Thyroid gland (tissue), 4 donors: ENCODE data around the gene PLN.

Experiments used
- POLR2A ChIP-seq, 2 donors: fragments of 450-650 bp; IDR thresholded peaks; one replicate each; pipeline ENCODE4 v1.6.1; 2017; ENCODE audit warnings: antibody characterized with exemption in 2 of 2, mild to moderate bottlenecking in 2 of 2, moderate library complexity in 1 of 2
- TF ChIP-seq, protein P1 (sequence below), 6 experiments: fragments of 200-600 bp in 3 of 6; fragments of 450-650 bp in 3 of 6; sonication (generic) in 3 of 6; IDR thresholded peaks; one replicate each; pipeline ENCODE4 v1.5.1; 2016 to 2019; ENCODE audit warnings: antibody characterized with exemption in 6 of 6, mild to moderate bottlenecking in 2 of 6, inconsistent platforms in 1 of 6, moderate library complexity in 1 of 6

DNA sequence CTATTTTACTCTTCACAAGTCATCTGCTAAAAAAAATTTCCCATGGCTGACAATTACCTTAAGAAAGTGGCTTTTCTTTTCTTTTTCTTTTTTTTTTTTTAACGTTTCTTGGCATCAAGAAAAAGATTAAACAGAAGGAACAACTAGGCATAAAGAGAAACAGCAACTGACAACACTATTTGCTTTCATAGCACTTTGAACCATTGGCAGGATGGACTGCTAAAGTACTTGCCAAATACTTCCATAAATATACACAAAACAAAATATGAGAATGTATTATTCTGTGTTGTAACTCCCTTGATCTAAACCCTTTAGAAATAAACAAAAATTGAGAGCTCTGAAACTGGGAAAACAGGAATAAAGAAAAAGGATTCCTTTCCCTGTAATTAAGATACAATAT lies 20.0 kb upstream of the PLN start:
- TF ChIP-seq, protein P1, sequence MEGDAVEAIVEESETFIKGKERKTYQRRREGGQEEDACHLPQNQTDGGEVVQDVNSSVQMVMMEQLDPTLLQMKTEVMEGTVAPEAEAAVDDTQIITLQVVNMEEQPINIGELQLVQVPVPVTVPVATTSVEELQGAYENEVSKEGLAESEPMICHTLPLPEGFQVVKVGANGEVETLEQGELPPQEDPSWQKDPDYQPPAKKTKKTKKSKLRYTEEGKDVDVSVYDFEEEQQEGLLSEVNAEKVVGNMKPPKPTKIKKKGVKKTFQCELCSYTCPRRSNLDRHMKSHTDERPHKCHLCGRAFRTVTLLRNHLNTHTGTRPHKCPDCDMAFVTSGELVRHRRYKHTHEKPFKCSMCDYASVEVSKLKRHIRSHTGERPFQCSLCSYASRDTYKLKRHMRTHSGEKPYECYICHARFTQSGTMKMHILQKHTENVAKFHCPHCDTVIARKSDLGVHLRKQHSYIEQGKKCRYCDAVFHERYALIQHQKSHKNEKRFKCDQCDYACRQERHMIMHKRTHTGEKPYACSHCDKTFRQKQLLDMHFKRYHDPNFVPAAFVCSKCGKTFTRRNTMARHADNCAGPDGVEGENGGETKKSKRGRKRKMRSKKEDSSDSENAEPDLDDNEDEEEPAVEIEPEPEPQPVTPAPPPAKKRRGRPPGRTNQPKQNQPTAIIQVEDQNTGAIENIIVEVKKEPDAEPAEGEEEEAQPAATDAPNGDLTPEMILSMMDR (IDR thresholded peaks at IDR 0.05): no peak
- no peak for TF ChIP-seq POLR2A (IDR thresholded peaks at IDR 0.05)
